ENCODE data around the gene ZNF576. TPM values are rescaled to one million over a fixed set of nuclear protein-coding genes. Genes with fewer than 3 reads are reported as not detected.

The ZNF576 gene
- total and polyA plus RNA-seq, 9 of the 15 experiments (the other 6 are each of a cell fraction or from before 2014, with no cell fraction given) = 6.8 to 18.2 (median 12.2) TPM

DNA sequence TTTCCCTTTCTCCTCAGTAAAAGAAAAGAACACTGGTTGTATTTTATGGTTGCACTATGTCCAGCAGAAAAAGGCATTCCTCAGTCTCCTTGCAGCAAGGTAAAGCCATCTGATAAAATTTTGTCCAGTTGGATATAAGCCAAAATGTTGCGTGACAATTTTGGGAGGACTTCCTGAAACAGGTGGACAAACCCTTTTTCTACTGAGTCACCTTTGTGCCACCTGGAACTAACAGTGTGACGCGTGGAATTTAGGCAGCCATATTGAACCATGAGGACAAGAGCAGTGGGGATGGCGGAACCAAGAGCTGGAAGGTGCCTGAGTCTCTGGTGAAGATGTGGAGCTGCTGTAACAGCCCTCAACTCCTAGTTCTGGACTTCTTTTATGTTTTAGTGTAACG, 35.1 kb downstream of the ZNF576 start:
- 36% methylated on average over 5 of the region's 5 CpGs for WGBS (ENCODE audit: insufficient coverage, low coverage, missing lambda C conversion rate)
- TF ChIP-seq TRIM25 (IDR thresholded peaks at IDR 0.05; ENCODE audit: borderline replicate concordance) (no peak), TAF15 (IDR thresholded peaks at IDR 0.05; ENCODE audit: low read depth, low read length) (no peak), ZNF764 (CRISPR knock-in tag; IDR thresholded peaks at IDR 0.05; ENCODE audit: low read depth) (no peak), ZNF395 (CRISPR knock-in tag; IDR thresholded peaks at IDR 0.05) (no peak), NFIX (CRISPR knock-in tag; IDR thresholded peaks at IDR 0.05; ENCODE audit: low read depth) (no peak), ZNF280A (IDR thresholded peaks at IDR 0.05; ENCODE audit: low read depth, partially characterized antibody) (no peak), TCF7L2 (IDR thresholded peaks at IDR 0.05; ENCODE audit: low read depth, low read length) (no peak), PHF8 (IDR thresholded peaks at IDR 0.05; ENCODE audit: borderline replicate concordance, low read length) (no peak), ZSCAN32 (CRISPR knock-in tag; IDR thresholded peaks at IDR 0.05) (no peak), RBM25 (IDR thresholded peaks at IDR 0.05; ENCODE audit: low read depth, low read length, severe bottlenecking) (peak; percentile 29), HNRNPL (IDR thresholded peaks at IDR 0.05; ENCODE audit: low read depth, low read length) (no peak)
- TF ChIP-seq, protein P1, sequence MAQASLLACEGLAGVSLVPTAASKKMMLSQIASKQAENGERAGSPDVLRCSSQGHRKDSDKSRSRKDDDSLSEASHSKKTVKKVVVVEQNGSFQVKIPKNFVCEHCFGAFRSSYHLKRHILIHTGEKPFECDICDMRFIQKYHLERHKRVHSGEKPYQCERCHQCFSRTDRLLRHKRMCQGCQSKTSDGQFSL (CRISPR knock-in tag; IDR thresholded peaks at IDR 0.05) = no peak
- TF ChIP-seq, protein P1 (tag; IDR thresholded peaks at IDR 0.05) = no peak

More for the DNA sequence above, 35.1 kb downstream of the ZNF576 start:
- Histone ChIP-seq H4K20me1 (replicated peaks; ENCODE audit: control insufficient read depth, insufficient read depth, low read length) (no peaks in the 10 kb centered on the region), H3K4me2 (ENCODE audit: insufficient read depth, low read length) (no peak overlapping the region), H2AFZ (ENCODE audit: low read depth, low read length) (no peak overlapping the region), H3K27ac (ENCODE audit: extremely low read depth, low read depth, low read length) (no peak overlapping the region), H3K4me1 (replicated peaks in 1 of 2; ENCODE audit: control insufficient read depth in 2 of 2, insufficient read depth in 2 of 2, low read length in 2 of 2) (peaks cover 11 to 28% of the 10 kb centered on the region in 2 experiments; a peak in 4 of 5 replicates), H3K9me3 (replicated peaks; ENCODE audit: control insufficient read depth, insufficient read depth, low read depth, low read length) (no peaks in the 10 kb centered on the region), H3K9me1 (ENCODE audit: control insufficient read depth, insufficient read depth, low read length) (no peaks in the 10 kb centered on the region), H3K36me3 (ENCODE audit: control insufficient read depth, insufficient read depth, low read length) (no peaks in the 10 kb centered on the region), H3K79me2 (ENCODE audit: control insufficient read depth, insufficient read depth, low read length) (no peaks in the 10 kb centered on the region), H3K4me3 (no peak overlapping the region), H3K27me3 (ENCODE audit: control insufficient read depth in 2 of 2, insufficient read depth in 2 of 2, low read length in 2 of 2) (no peaks in the 10 kb centered on the region), H3K9ac (ENCODE audit: insufficient read depth in 1 of 2, low read depth in 2 of 2, low read length in 2 of 2) (no peak overlapping the region)
- DNase-seq (ENCODE audit: extremely low read depth in 1 of 4, low spot score in 3 of 4) (no peak), ATAC-seq (no peak), FAIRE-seq (no peak)
- POLR2A ChIA-PET = interaction anchor here (0.6 to 1.1 kb wide), 2 partner anchors 9 to 76 kb away, joined by 3 read pairs; no protein-coding TSS in a partner anchor
- CTCF ChIA-PET (ENCODE audit: low intra/inter-chr PET ratio) = no interaction called here
- no TSS peak for BruUV-seq (replicated peaks)
- in situ Hi-C loops (cut with MboI) = no loop called here
- intact Hi-C loops (cut with micrococcal nuclease) = no loop called here
